Measurements from ENCODE around the gene IFNA13. TPM values are rescaled to one million over a fixed set of nuclear protein-coding genes. Genes with fewer than 3 reads are reported as not detected.
A peak's percentile ranks its signal among the peaks of the same experiment; 100 is the strongest.

The IFNA13 gene
- polyA plus RNA-seq, 1 of the 3 experiments (the other 2 are of a cell fraction), result not detected

GRCh38 chr9:21333226-21333625 lies 34.6 kb downstream of the IFNA13 start:
- ChIA-PET CTCF (interaction anchor here (0.7 to 8.2 kb wide), 5 partner anchors 11 to 675 kb away, joined by 3 to 143 read pairs (median 13); partner anchors contain the start of gene CDKN2B), POLR2A (no interaction called here)
- H4K20me1 ChIP-seq (ENCODE audit: insufficient read depth), result peaks cover 57% of the 10 kb centered on the region
- peaks cover 19 to 39% of the 10 kb centered on the region in 2 experiments for H3K36me3 ChIP-seq (replicated peaks in 1 of 2; ENCODE audit: control insufficient read depth in 1 of 2, insufficient read depth in 2 of 2, low read length in 1 of 2)
- peak overlapping the region in 1 of 2 experiments; percentile 89; a peak in 2 of 4 replicates for H3K4me3 ChIP-seq (ENCODE audit: low read depth in 2 of 2, low read length in 1 of 2)
- no peaks in the 10 kb centered on the region for H3K9me2 ChIP-seq
- H2AFZ ChIP-seq (ENCODE audit: low read depth), result no peak overlapping the region
- H3K9ac ChIP-seq, result no peak overlapping the region
- peaks cover 4% of the 10 kb centered on the region for H3F3A ChIP-seq (replicated peaks; ENCODE audit: insufficient read depth)
- H3K4me1 ChIP-seq (ENCODE audit: control insufficient read depth in 1 of 2, insufficient read depth in 2 of 2, low read depth in 1 of 2, low read length in 1 of 2), result peaks cover 12 to 28% of the 10 kb centered on the region in 2 experiments; a peak in 3 of 4 replicates
- peak overlapping the region; percentile 82 for H3K4me2 ChIP-seq
- 96% methylated on average over 2 of the region's 2 CpGs for WGBS (ENCODE audit: low lambda C conversion rate)
- no peak overlapping the region for H3K27ac ChIP-seq (ENCODE audit: low read depth in 2 of 2, low read length in 1 of 2)
- H3K79me2 ChIP-seq (ENCODE audit: insufficient read depth), result peaks cover 70% of the 10 kb centered on the region
- no peak for TF ChIP-seq MEF2A (IDR thresholded peaks at IDR 0.05; ENCODE audit: borderline replicate concordance, low read depth)
- no peak for TF ChIP-seq CTCF (IDR thresholded peaks at IDR 0.05)
- no peak for DNase-seq
- no peaks in the 10 kb centered on the region for H3K27me3 ChIP-seq (ENCODE audit: insufficient read depth)
- H3K9me3 ChIP-seq, result no peaks in the 10 kb centered on the region

GRCh38 chr9:21331676-21332402 lies 36.0 kb downstream of the IFNA13 start:
- Histone ChIP-seq H3K27ac (ENCODE audit: low read depth in 2 of 2, low read length in 1 of 2) (peak overlapping the region in 1 of 2 experiments; percentile 39; a peak in 2 of 4 replicates), H3K4me3 (ENCODE audit: low read depth in 2 of 2, low read length in 1 of 2) (no peak overlapping the region; a peak in 1 of 4 replicates), H2AFZ (ENCODE audit: low read depth) (no peak overlapping the region), H3K4me2 (peak overlapping the region; percentile 82), H3K36me3 (replicated peaks in 1 of 2; ENCODE audit: control insufficient read depth in 1 of 2, insufficient read depth in 2 of 2, low read length in 1 of 2) (peaks cover 19 to 39% of the 10 kb centered on the region in 2 experiments), H3K27me3 (ENCODE audit: insufficient read depth) (no peaks in the 10 kb centered on the region), H3F3A (replicated peaks; ENCODE audit: insufficient read depth) (peaks cover 4% of the 10 kb centered on the region), H3K79me2 (ENCODE audit: insufficient read depth) (peaks cover 84% of the 10 kb centered on the region), H3K9ac (no peak overlapping the region), H3K4me1 (ENCODE audit: control insufficient read depth in 1 of 2, insufficient read depth in 2 of 2, low read depth in 1 of 2, low read length in 1 of 2) (peaks cover 12 to 28% of the 10 kb centered on the region in 2 experiments; a peak in 3 of 4 replicates), H3K9me3 (no peaks in the 10 kb centered on the region), H4K20me1 (ENCODE audit: insufficient read depth) (peaks cover 71% of the 10 kb centered on the region), H3K9me2 (no peaks in the 10 kb centered on the region)
- DNase-seq, result peak; percentile 14
- WGBS (ENCODE audit: low lambda C conversion rate), result 33% methylated on average over 5 of the region's 5 CpGs
- POLR2A ChIA-PET, result no interaction called here
- CTCF ChIA-PET, result interaction anchor here (0.7 to 8.2 kb wide), 4 partner anchors 9 to 133 kb away, joined by 3 to 143 read pairs (median 3); no protein-coding TSS in a partner anchor
- TF ChIP-seq MEF2A (IDR thresholded peaks at IDR 0.05; ENCODE audit: borderline replicate concordance, low read depth) (no peak), POLR2AphosphoS5 (IDR thresholded peaks at IDR 0.05; ENCODE audit: low read depth, low read length) (no peak), GATA2 (CRISPR knock-in tag; IDR thresholded peaks at IDR 0.05) (no peak), MAX (IDR thresholded peaks at IDR 0.05; ENCODE audit: low read depth) (no peak), ZBTB33 (IDR thresholded peaks at IDR 0.05; ENCODE audit: borderline replicate concordance, low read depth) (no peak), TAF1 (IDR thresholded peaks at IDR 0.05; ENCODE audit: borderline replicate concordance, low read depth, low read length) (no peak), EP300 (IDR thresholded peaks at IDR 0.05; ENCODE audit: borderline replicate concordance in 1 of 2, low read depth in 1 of 2, low read length in 1 of 2) (no peak), MXI1 (IDR thresholded peaks at IDR 0.05; ENCODE audit: low read depth, low read length) (no peak), USF2 (IDR thresholded peaks at IDR 0.05; ENCODE audit: borderline replicate concordance, low read depth, low read length) (no peak), CTCF (IDR thresholded peaks at IDR 0.05) (no peak), ELF1 (IDR thresholded peaks at IDR 0.05) (no peak), JUND (IDR thresholded peaks at IDR 0.05) (no peak)
